DND-41 (cell line): Measurements from ENCODE around the gene ARFIP1.

ENCODE experiments used
- CTCF ChIP-seq: IDR thresholded peaks from 2 replicates; pipeline ENCODE4 v1.5.1; 2012; ENCODE audit warnings: borderline replicate concordance, low read length, moderate library complexity, mild to moderate bottlenecking; ENCODE audit not compliant: poor library complexity, severe bottlenecking; ENCODE audit errors: extremely low read depth
- EZH2 ChIP-seq: IDR thresholded peaks from 3 replicates; pipeline ENCODE4 v1.6.1; 2012; ENCODE audit warnings: borderline replicate concordance, low read depth, mild to moderate bottlenecking, moderate library complexity, low read length, inconsistent platforms; ENCODE audit not compliant: severe bottlenecking

- TF ChIP-seq CTCF (no peak), EZH2 (no peak)
Observed at GRCh38 chr4:152925851-152926250, 146.1 kb downstream of the ARFIP1 start.
